Breast epithelium (tissue), 4 donors: ENCODE data around the gene NSMCE1. TPM values are rescaled to one million over a fixed set of nuclear protein-coding genes. Genes with fewer than 3 reads are reported as not detected.

ENCODE experiments used
- DNase-seq, 2 donors: peaks; one replicate each; pipeline ENCODE4 v3.0.0-alpha.2; 2019; ENCODE audit warnings: low spot score in 2 of 2
- H3K27ac ChIP-seq, 2 donors: fragments of 200-600 bp; sonication (generic) in 1 of 2; one replicate each; pipeline ENCODE4 v1.5.1; 2016 to 2019; ENCODE audit warnings: mild to moderate bottlenecking in 1 of 2
- H3K27me3 ChIP-seq, 2 donors: fragments of 200-600 bp; sonication (generic) in 1 of 2; one replicate each; pipeline versions ENCODE4 v1.5.1 to v1.6.0; 2017 to 2019; ENCODE audit warnings: control low read depth in 1 of 2, mild to moderate bottlenecking in 1 of 2
- H3K36me3 ChIP-seq: fragments of 200-600 bp; one replicate; pipeline ENCODE4 v1.5.1; 2019
- H3K4me1 ChIP-seq, 2 donors: fragments of 200-600 bp; sonication (generic); one replicate each; pipeline ENCODE4 v1.5.1; 2016 to 2019; ENCODE audit warnings: control low read depth in 1 of 2
- H3K4me3 ChIP-seq, 3 donors: fragments of 200-600 bp; sonication (generic); 1 replicate in 2 of 3; 2 replicates in 1 of 3; pipeline ENCODE4 v1.5.1; 2016 to 2019; ENCODE audit warnings: mild to moderate bottlenecking in 3 of 3, moderate library complexity in 2 of 3
- H3K9me3 ChIP-seq, 2 donors: fragments of 200-600 bp; sonication (generic) in 1 of 2; one replicate each; pipeline ENCODE4 v1.5.1; 2016 to 2019; ENCODE audit warnings: control low read depth in 1 of 2
- CTCF ChIP-seq, 3 donors: fragments of 450-650 bp; IDR thresholded peaks; one replicate each; pipeline ENCODE4 v1.5.1; 2016 to 2017; ENCODE audit warnings: antibody characterized with exemption in 3 of 3, mild to moderate bottlenecking in 3 of 3, moderate library complexity in 3 of 3
- POLR2A ChIP-seq: fragments of 450-650 bp; IDR thresholded peaks from one replicate; pipeline ENCODE4 v1.6.1; 2016; ENCODE audit warnings: antibody characterized with exemption, mild to moderate bottlenecking, moderate library complexity
- POLR2AphosphoS5 ChIP-seq, 3 donors: sonication (generic); formaldehyde crosslinking; IDR thresholded peaks; one replicate each; pipeline ENCODE4 v1.6.1; 2017; ENCODE audit warnings: antibody characterized with exemption in 3 of 3
- intact Hi-C: fragments of 100-400 bp; cut with DNase I; formaldehyde crosslinking; loops from one replicate; pipeline ENCODE4 v1.15.1; 2023; ENCODE audit warnings: low total_unique reads
- total RNA-seq, 3 donors: library from RNA; depleted of rRNA; stranded (reverse); fragments of >200 nt; gene quantifications; one replicate each; pipeline ENCODE4 v1.1.0, GENCODE V29; 2016

NSMCE1 gene
- total RNA-seq, 3 donors from 2014 or later: 32.4 to 54.6 (median 51.8) TPM

GRCh38 chr16:27259710-27260109 lies 8.9 kb downstream of the NSMCE1 start:
- no peak for DNase-seq
- Histone ChIP-seq H3K36me3 (no peaks in the 10 kb centered on the region), H3K27me3 (no peaks in the 10 kb centered on the region), H3K4me1 (peaks cover 6 to 9% of the 10 kb centered on the region in 2 donors), H3K27ac (peak overlapping the region; percentile 86 to 94), H3K9me3 (no peaks in the 10 kb centered on the region), H3K4me3 (no peak overlapping the region)
- no peak for TF ChIP-seq POLR2A
- TF ChIP-seq CTCF (IDR thresholded peaks at IDR 0.05): no peak
- no peak for TF ChIP-seq POLR2AphosphoS5 (IDR thresholded peaks at IDR 0.05)
- intact Hi-C loops: loop anchor here (10.0 kb wide), 1 partner anchor 65 kb away; no protein-coding TSS in a partner anchor

- Histone ChIP-seq H3K9me3 (no peaks in the 10 kb centered on the region), H3K36me3 (no peaks in the 10 kb centered on the region), H3K27ac (peak overlapping the region; percentile 86 to 94), H3K4me1 (peaks cover 6 to 9% of the 10 kb centered on the region in 2 donors), H3K27me3 (no peaks in the 10 kb centered on the region), H3K4me3 (peak overlapping the region in 1 of 3 donors; percentile 29)
- intact Hi-C loops: loop anchor here (10.0 kb wide), 1 partner anchor 67 kb away; no protein-coding TSS in a partner anchor
- DNase-seq: peak in 1 of 2 donors; percentile 73
- TF ChIP-seq POLR2A: no peak
- TF ChIP-seq CTCF (IDR thresholded peaks at IDR 0.05): no peak
- TF ChIP-seq POLR2AphosphoS5 (IDR thresholded peaks at IDR 0.05): peak in 1 of 3 donors; percentile 12
Measured at GRCh38 chr16:27258241-27258734, 10.3 kb downstream of the NSMCE1 start.

- no peak for TF ChIP-seq POLR2AphosphoS5 (IDR thresholded peaks at IDR 0.05)
- TF ChIP-seq CTCF (IDR thresholded peaks at IDR 0.05): no peak
- TF ChIP-seq POLR2A: no peak
- H3K36me3 ChIP-seq: no peaks in the 10 kb centered on the region
- H3K27ac ChIP-seq: peak overlapping the region; percentile 86 to 94
- peaks cover 6 to 9% of the 10 kb centered on the region in 2 donors for H3K4me1 ChIP-seq
- no peaks in the 10 kb centered on the region for H3K9me3 ChIP-seq
- no peak for DNase-seq
- no peak overlapping the region for H3K4me3 ChIP-seq
- intact Hi-C loops: loop anchor here (10.0 kb wide), 1 partner anchor 68 kb away; no protein-coding TSS in a partner anchor
- no peaks in the 10 kb centered on the region for H3K27me3 ChIP-seq
Measured at GRCh38 chr16:27257271-27257670, 11.3 kb downstream of the NSMCE1 start.

- peak overlapping the region; percentile 86 to 94 for H3K27ac ChIP-seq
- H3K4me1 ChIP-seq: peaks cover 6 to 11% of the 10 kb centered on the region in 2 donors
- no peaks in the 10 kb centered on the region for H3K36me3 ChIP-seq
- H3K27me3 ChIP-seq: no peaks in the 10 kb centered on the region
- intact Hi-C loops: loop anchor here (10.0 kb wide), 1 partner anchor 68 kb away; no protein-coding TSS in a partner anchor
- TF ChIP-seq CTCF (IDR thresholded peaks at IDR 0.05) (no peak), POLR2A (no peak), POLR2AphosphoS5 (IDR thresholded peaks at IDR 0.05) (no peak)
- H3K4me3 ChIP-seq: no peak overlapping the region
- DNase-seq: no peak
- H3K9me3 ChIP-seq: no peaks in the 10 kb centered on the region
Measured at GRCh38 chr16:27256861-27257260, 11.7 kb downstream of the NSMCE1 start.

GRCh38 chr16:27254262-27254811 lies 14.2 kb downstream of the NSMCE1 start:
- Histone ChIP-seq H3K9me3 (no peaks in the 10 kb centered on the region), H3K36me3 (no peaks in the 10 kb centered on the region), H3K4me3 (no peak overlapping the region), H3K27me3 (no peaks in the 10 kb centered on the region), H3K4me1 (peaks cover 6 to 14% of the 10 kb centered on the region in 2 donors), H3K27ac (peak overlapping the region; percentile 73 to 86)
- DNase-seq: no peak
- intact Hi-C loops: loop anchor here (10.0 kb wide), 1 partner anchor 70 kb away; no protein-coding TSS in a partner anchor
- TF ChIP-seq CTCF (IDR thresholded peaks at IDR 0.05) (no peak), POLR2A (no peak), POLR2AphosphoS5 (IDR thresholded peaks at IDR 0.05) (no peak)
